DND-41 (cell line): Measurements from ENCODE around the gene CDKL4.
"Not testable (repeated sequence)": the region's sequence is repeated elsewhere in the genome, so short reads cannot be mapped to it uniquely, and the experiment has no call there.

Source experiments
- ATAC-seq: fragments of 200-7000 bp; cut with Tn5 transposase; 3 replicates; pipeline ENCODE4 v1.9.1; 2021; ENCODE audit warnings: low read depth; ENCODE audit not compliant: insufficient read depth
- DNase-seq: peaks from one replicate; pipeline ENCODE4 v3.0.0-alpha.2; 2020
- H2AFZ ChIP-seq: 2 replicates; pipeline ENCODE4 v1.6.0; 2012; ENCODE audit warnings: low read depth, low read length
- H3K27ac ChIP-seq: 2 replicates; pipeline ENCODE4 v1.5.1; 2012; ENCODE audit warnings: low read length, inconsistent platforms
- H3K27me3 ChIP-seq: fragments of 200-600 bp; sonication (generic); 2 replicates; pipeline ENCODE4 v1.6.0; 2012; ENCODE audit warnings: low read length, mild to moderate bottlenecking, inconsistent platforms; ENCODE audit not compliant: insufficient read depth, poor library complexity
- H3K36me3 ChIP-seq: 2 replicates; pipeline ENCODE4 v1.5.1; 2012; ENCODE audit warnings: low read length, inconsistent platforms; ENCODE audit not compliant: insufficient read depth
- H3K4me1 ChIP-seq: 2 replicates; pipeline ENCODE4 v1.5.1; 2012; ENCODE audit warnings: mild to moderate bottlenecking, low read length; ENCODE audit not compliant: insufficient read depth
- H3K4me2 ChIP-seq: 2 replicates; pipeline ENCODE4 v1.6.0; 2012; ENCODE audit warnings: mild to moderate bottlenecking, moderate library complexity, low read length, inconsistent platforms; ENCODE audit not compliant: insufficient read depth
- H3K4me3 ChIP-seq, 2 experiments: fragments of 200-600 bp in 1 of 2; shearing (Covaris generic) in 1 of 2; 2 replicates each; pipeline ENCODE4 v1.5.1; 2012 to 2016; ENCODE audit warnings: inconsistent platforms in 2 of 2, low read length in 2 of 2, mild to moderate bottlenecking in 2 of 2, low read depth in 1 of 2, moderate library complexity in 1 of 2
- H3K79me2 ChIP-seq: 2 replicates; pipeline ENCODE4 v1.6.0; 2012; ENCODE audit warnings: low read length, inconsistent platforms; ENCODE audit not compliant: insufficient read depth
- H3K9ac ChIP-seq: 2 replicates; pipeline ENCODE4 v1.6.0; 2012; ENCODE audit warnings: low read depth, mild to moderate bottlenecking, inconsistent platforms, low read length, moderate library complexity
- H3K9me3 ChIP-seq: 2 replicates; pipeline ENCODE4 v1.5.1; 2012; ENCODE audit warnings: low read length, moderate library complexity, mild to moderate bottlenecking, inconsistent platforms; ENCODE audit not compliant: insufficient read depth, severe bottlenecking
- H4K20me1 ChIP-seq: 2 replicates; pipeline ENCODE4 v1.6.0; 2012; ENCODE audit warnings: low read length; ENCODE audit not compliant: insufficient read depth
- CTCF ChIP-seq: IDR thresholded peaks from 2 replicates; pipeline ENCODE4 v1.5.1; 2012; ENCODE audit warnings: borderline replicate concordance, low read length, moderate library complexity, mild to moderate bottlenecking; ENCODE audit not compliant: poor library complexity, severe bottlenecking; ENCODE audit errors: extremely low read depth
- EZH2 ChIP-seq: IDR thresholded peaks from 3 replicates; pipeline ENCODE4 v1.6.1; 2012; ENCODE audit warnings: borderline replicate concordance, low read depth, mild to moderate bottlenecking, moderate library complexity, low read length, inconsistent platforms; ENCODE audit not compliant: severe bottlenecking

Gene CDKL4

GRCh38 chr2:39202639-39203369, 41.0 kb downstream of the CDKL4 start:
- DNase-seq (no peak), ATAC-seq (no peak)
- H3K27ac ChIP-seq = no peak overlapping the region
- no peaks in the 10 kb centered on the region for H4K20me1 ChIP-seq
- H3K79me2 ChIP-seq = no peaks in the 10 kb centered on the region
- H3K4me2 ChIP-seq = no peak overlapping the region
- H3K9ac ChIP-seq = no peak overlapping the region
- H3K9me3 ChIP-seq = no peaks in the 10 kb centered on the region
- no peaks in the 10 kb centered on the region for H3K4me1 ChIP-seq
- no peaks in the 10 kb centered on the region for H3K27me3 ChIP-seq
- no peaks in the 10 kb centered on the region for H3K36me3 ChIP-seq
- H3K4me3 ChIP-seq = no peak overlapping the region
- no peak overlapping the region for H2AFZ ChIP-seq
- TF ChIP-seq CTCF (no peak), EZH2 (no peak)

GRCh38 chr2:39197003-39197402, 46.8 kb downstream of the CDKL4 start:
- not testable (repeated sequence) for H3K4me2 ChIP-seq, H4K20me1 ChIP-seq, H3K27ac ChIP-seq, ATAC-seq, H3K36me3 ChIP-seq, H3K4me3 ChIP-seq, H3K4me1 ChIP-seq, H3K27me3 ChIP-seq, H2AFZ ChIP-seq, H3K9ac ChIP-seq, H3K9me3 ChIP-seq, H3K79me2 ChIP-seq, DNase-seq

- ATAC-seq (no peak), DNase-seq (no peak)
- Histone ChIP-seq H3K4me1 (no peaks in the 10 kb centered on the region), H3K4me2 (no peak overlapping the region), H2AFZ (no peak overlapping the region), H3K9me3 (peaks cover 5% of the 10 kb centered on the region), H3K27ac (no peak overlapping the region), H3K36me3 (no peaks in the 10 kb centered on the region), H4K20me1 (no peaks in the 10 kb centered on the region), H3K9ac (no peak overlapping the region), H3K4me3 (no peak overlapping the region), H3K27me3 (no peaks in the 10 kb centered on the region), H3K79me2 (no peaks in the 10 kb centered on the region)
- TF ChIP-seq CTCF = no peak
- no peak for TF ChIP-seq EZH2
These were observed 49.1 kb downstream of the CDKL4 start for GRCh38 chr2:39194686-39195085.

GRCh38 chr2:39188960-39189494, 54.7 kb downstream of the CDKL4 start:
- no peak overlapping the region for H2AFZ ChIP-seq
- TF ChIP-seq EZH2 (no peak), CTCF (no peak)
- ATAC-seq = no peak

More at GRCh38 chr2:39188960-39189494, 54.7 kb downstream of the CDKL4 start:
- H3K4me1 ChIP-seq = no peaks in the 10 kb centered on the region
- no peaks in the 10 kb centered on the region for H3K27me3 ChIP-seq
- H3K9me3 ChIP-seq = no peaks in the 10 kb centered on the region
- no peak for DNase-seq
- no peaks in the 10 kb centered on the region for H3K79me2 ChIP-seq
- H3K9ac ChIP-seq = no peak overlapping the region
- no peak overlapping the region for H3K27ac ChIP-seq
- no peak overlapping the region for H3K4me3 ChIP-seq
- no peak overlapping the region for H3K4me2 ChIP-seq
- H3K36me3 ChIP-seq = no peaks in the 10 kb centered on the region
- no peaks in the 10 kb centered on the region for H4K20me1 ChIP-seq
